ENCODE measurements around the gene RTP2. TPM values are rescaled to one million over a fixed set of nuclear protein-coding genes. Genes with fewer than 3 reads are reported as not detected.

Gene RTP2
- total RNA-seq, 1 experiment from 2014 or later, result not detected

DNA sequence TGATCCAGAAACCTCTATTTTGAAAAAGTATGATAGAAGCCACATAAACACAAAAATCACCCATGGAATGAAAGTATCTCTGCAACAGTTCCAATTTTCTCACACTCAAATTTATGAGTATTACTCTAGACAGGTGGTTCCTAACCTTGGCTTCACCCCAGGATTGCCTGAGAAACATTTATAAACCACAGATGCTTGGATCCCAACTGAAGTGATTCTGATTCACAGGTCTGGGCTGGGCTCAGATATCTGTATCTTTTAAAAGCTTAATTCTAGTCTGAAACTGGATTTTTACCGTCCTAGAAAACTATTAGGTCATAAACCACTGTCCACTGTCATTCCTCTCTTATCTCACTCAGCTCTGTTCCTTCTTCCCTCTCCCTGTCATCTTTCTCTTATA lies 24.8 kb downstream of the RTP2 start:
- ChIA-PET POLR2A (no interaction called here), CTCF (interaction anchor here (1.5 to 9.6 kb wide), 4 partner anchors 31 to 828 kb away, joined by 5 to 472 read pairs (median 47); no protein-coding TSS in a partner anchor), RAD21 (ENCODE audit: low non-redundant PET in 1 of 2, low total read pairs in 2 of 2, uncharacterized antibody in 2 of 2, unreplicated experiment in 2 of 2) (no interaction called here)
- ATAC-seq (no peak), DNase-seq (ENCODE audit: low read depth, low spot score) (no peak)
- Histone ChIP-seq H3K27me3 (ENCODE audit: insufficient read depth, low read length) (peaks cover 33% of the 10 kb centered on the region), H3K4me1 (ENCODE audit: control insufficient read depth in 1 of 2, insufficient read depth in 2 of 2, low read length in 2 of 2) (no peaks in the 10 kb centered on the region), H3K9me2 (ENCODE audit: insufficient read depth) (no peaks in the 10 kb centered on the region), H3K27ac (ENCODE audit: low read depth, low read length) (no peak overlapping the region), H3K9me3 (ENCODE audit: control insufficient read depth in 1 of 2, insufficient read depth in 1 of 2, low read depth in 1 of 2, low read length in 2 of 2) (no peaks in the 10 kb centered on the region), H4K20me1 (ENCODE audit: insufficient read depth) (no peaks in the 10 kb centered on the region), H3K4me2 (ENCODE audit: low read length) (no peak overlapping the region), H3K79me2 (ENCODE audit: insufficient read depth, low read length) (no peaks in the 10 kb centered on the region), H3K4me3 (replicated peaks in 1 of 2; ENCODE audit: low read depth in 1 of 2, low read length in 2 of 2) (no peak overlapping the region), H2AFZ (ENCODE audit: low read depth, low read length, poor library complexity, severe bottlenecking) (no peak overlapping the region), H3K9ac (ENCODE audit: low read length) (no peak overlapping the region), H3K36me3 (ENCODE audit: control insufficient read depth in 1 of 2, insufficient read depth in 2 of 2, low read length in 2 of 2) (no peaks in the 10 kb centered on the region)
- no TSS peak for BruUV-seq (replicated peaks)
- intact Hi-C loops (cut with micrococcal nuclease), result loop anchor here (10.0 kb wide), 1 partner anchor 563 kb away; no protein-coding TSS in a partner anchor
- TF ChIP-seq EGR1 (IDR thresholded peaks at IDR 0.05; ENCODE audit: low read depth) (no peak), SIN3A (IDR thresholded peaks at IDR 0.05; ENCODE audit: low read depth) (no peak), TCF7L2 (IDR thresholded peaks at IDR 0.05; ENCODE audit: borderline replicate concordance, extremely low read depth, insufficient read depth, insufficient read length) (no peak), SP1 (IDR thresholded peaks at IDR 0.05; ENCODE audit: low read depth) (no peak), YY1 (IDR thresholded peaks at IDR 0.05; ENCODE audit: extremely low read depth, insufficient replicate concordance, low read depth, low read length) (no peak), JUND (IDR thresholded peaks at IDR 0.05) (no peak), POLR2A (IDR thresholded peaks at IDR 0.05; ENCODE audit: borderline replicate concordance, extremely low read depth, insufficient read depth, insufficient read length) (no peak), CEBPB (IDR thresholded peaks at IDR 0.05; ENCODE audit: low read depth) (no peak)
- TF ChIP-seq, protein P1, sequence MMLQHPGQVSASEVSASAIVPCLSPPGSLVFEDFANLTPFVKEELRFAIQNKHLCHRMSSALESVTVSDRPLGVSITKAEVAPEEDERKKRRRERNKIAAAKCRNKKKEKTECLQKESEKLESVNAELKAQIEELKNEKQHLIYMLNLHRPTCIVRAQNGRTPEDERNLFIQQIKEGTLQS (IDR thresholded peaks at IDR 0.05), result no peak

DNA sequence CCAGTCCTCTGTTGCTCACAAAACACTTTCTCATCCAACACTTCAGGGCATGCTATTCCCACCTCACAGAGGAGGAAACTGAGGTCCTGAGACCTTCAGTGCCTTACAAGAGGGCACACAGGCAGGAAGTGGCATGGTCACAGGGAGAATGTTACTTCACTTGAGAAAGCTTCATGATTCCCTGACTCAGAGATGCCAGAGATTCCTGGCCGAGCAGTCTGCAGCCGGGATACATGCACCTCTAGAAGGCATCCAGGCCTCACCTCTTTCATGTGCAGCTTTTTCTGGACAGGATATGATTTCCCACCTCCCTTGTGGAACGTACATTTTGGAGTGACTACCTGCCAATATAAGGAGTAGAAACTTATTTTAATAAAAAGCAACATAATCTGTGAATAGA lies 29.3 kb downstream of the RTP2 start:
- Histone ChIP-seq H3K4me1 (ENCODE audit: control insufficient read depth in 1 of 2, insufficient read depth in 2 of 2, low read length in 2 of 2) (no peaks in the 10 kb centered on the region), H3K36me3 (ENCODE audit: control insufficient read depth in 1 of 2, insufficient read depth in 2 of 2, low read length in 2 of 2) (no peaks in the 10 kb centered on the region), H3K9me2 (ENCODE audit: insufficient read depth) (no peaks in the 10 kb centered on the region), H3K9ac (ENCODE audit: low read length) (no peak overlapping the region), H3K79me2 (ENCODE audit: insufficient read depth, low read length) (no peaks in the 10 kb centered on the region), H4K20me1 (ENCODE audit: insufficient read depth) (no peaks in the 10 kb centered on the region), H2AFZ (ENCODE audit: low read depth, low read length, poor library complexity, severe bottlenecking) (no peak overlapping the region), H3K27me3 (ENCODE audit: insufficient read depth, low read length) (peaks cover 78% of the 10 kb centered on the region), H3K4me2 (ENCODE audit: low read length) (no peak overlapping the region), H3K4me3 (replicated peaks in 1 of 2; ENCODE audit: low read depth in 1 of 2, low read length in 2 of 2) (no peak overlapping the region), H3K27ac (ENCODE audit: low read depth, low read length) (no peak overlapping the region), H3K9me3 (ENCODE audit: control insufficient read depth in 1 of 2, insufficient read depth in 1 of 2, low read depth in 1 of 2, low read length in 2 of 2) (no peaks in the 10 kb centered on the region)
- no TSS peak for BruUV-seq (replicated peaks)
- DNase-seq (ENCODE audit: low read depth, low spot score) (no peak), ATAC-seq (no peak; the same call in 1 of the 2 replicates)
- TF ChIP-seq SIN3A (IDR thresholded peaks at IDR 0.05; ENCODE audit: low read depth), result no peak
- TF ChIP-seq ZFX (IDR thresholded peaks at IDR 0.05), result no peak
- TF ChIP-seq TCF7L2 (IDR thresholded peaks at IDR 0.05; ENCODE audit: borderline replicate concordance, extremely low read depth, insufficient read depth, insufficient read length), result no peak
- no peak for TF ChIP-seq CEBPB (IDR thresholded peaks at IDR 0.05; ENCODE audit: low read depth)
- TF ChIP-seq, protein P2, sequence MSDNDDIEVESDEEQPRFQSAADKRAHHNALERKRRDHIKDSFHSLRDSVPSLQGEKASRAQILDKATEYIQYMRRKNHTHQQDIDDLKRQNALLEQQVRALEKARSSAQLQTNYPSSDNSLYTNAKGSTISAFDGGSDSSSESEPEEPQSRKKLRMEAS (IDR thresholded peaks at IDR 0.05), result no peak
- no peak for TF ChIP-seq ELF1 (IDR thresholded peaks at IDR 0.05; ENCODE audit: borderline replicate concordance, low read depth)
- TF ChIP-seq RAD21 (IDR thresholded peaks at IDR 0.05; ENCODE audit: low read depth), result no peak
- no peak for TF ChIP-seq YY1 (IDR thresholded peaks at IDR 0.05; ENCODE audit: extremely low read depth, insufficient replicate concordance, low read depth, low read length)
- no peak for TF ChIP-seq EGR1 (IDR thresholded peaks at IDR 0.05; ENCODE audit: low read depth)
- no peak for TF ChIP-seq EZH2 (IDR thresholded peaks at IDR 0.05)
- TF ChIP-seq SP1 (IDR thresholded peaks at IDR 0.05; ENCODE audit: low read depth), result no peak
- TF ChIP-seq JUND (IDR thresholded peaks at IDR 0.05), result no peak
- TF ChIP-seq, protein P3, sequence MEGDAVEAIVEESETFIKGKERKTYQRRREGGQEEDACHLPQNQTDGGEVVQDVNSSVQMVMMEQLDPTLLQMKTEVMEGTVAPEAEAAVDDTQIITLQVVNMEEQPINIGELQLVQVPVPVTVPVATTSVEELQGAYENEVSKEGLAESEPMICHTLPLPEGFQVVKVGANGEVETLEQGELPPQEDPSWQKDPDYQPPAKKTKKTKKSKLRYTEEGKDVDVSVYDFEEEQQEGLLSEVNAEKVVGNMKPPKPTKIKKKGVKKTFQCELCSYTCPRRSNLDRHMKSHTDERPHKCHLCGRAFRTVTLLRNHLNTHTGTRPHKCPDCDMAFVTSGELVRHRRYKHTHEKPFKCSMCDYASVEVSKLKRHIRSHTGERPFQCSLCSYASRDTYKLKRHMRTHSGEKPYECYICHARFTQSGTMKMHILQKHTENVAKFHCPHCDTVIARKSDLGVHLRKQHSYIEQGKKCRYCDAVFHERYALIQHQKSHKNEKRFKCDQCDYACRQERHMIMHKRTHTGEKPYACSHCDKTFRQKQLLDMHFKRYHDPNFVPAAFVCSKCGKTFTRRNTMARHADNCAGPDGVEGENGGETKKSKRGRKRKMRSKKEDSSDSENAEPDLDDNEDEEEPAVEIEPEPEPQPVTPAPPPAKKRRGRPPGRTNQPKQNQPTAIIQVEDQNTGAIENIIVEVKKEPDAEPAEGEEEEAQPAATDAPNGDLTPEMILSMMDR (IDR thresholded peaks at IDR 0.05 in 2 of 3, conservative IDR thresholded peaks at IDR 0.05 in 1 of 3; ENCODE audit: borderline replicate concordance in 1 of 3, insufficient read depth in 1 of 3, low read depth in 2 of 3, low read length in 2 of 3), result no peak
- TF ChIP-seq SRF (IDR thresholded peaks at IDR 0.05; ENCODE audit: low read depth), result no peak
- intact Hi-C loops (cut with micrococcal nuclease), result loop anchor here (10.0 kb wide), 1 partner anchor 558 kb away; no protein-coding TSS in a partner anchor
- RAD21 ChIA-PET (ENCODE audit: low non-redundant PET in 1 of 2, low total read pairs in 2 of 2, uncharacterized antibody in 2 of 2, unreplicated experiment in 2 of 2), result no interaction called here
- POLR2A ChIA-PET, result no interaction called here
- CTCF ChIA-PET, result interaction anchor here (1.4 to 1.9 kb wide), 2 partner anchors 57 to 353 kb away, joined by 4 to 9 read pairs; no protein-coding TSS in a partner anchor
